Measurements from ENCODE around the gene ZSCAN10.

DNA sequence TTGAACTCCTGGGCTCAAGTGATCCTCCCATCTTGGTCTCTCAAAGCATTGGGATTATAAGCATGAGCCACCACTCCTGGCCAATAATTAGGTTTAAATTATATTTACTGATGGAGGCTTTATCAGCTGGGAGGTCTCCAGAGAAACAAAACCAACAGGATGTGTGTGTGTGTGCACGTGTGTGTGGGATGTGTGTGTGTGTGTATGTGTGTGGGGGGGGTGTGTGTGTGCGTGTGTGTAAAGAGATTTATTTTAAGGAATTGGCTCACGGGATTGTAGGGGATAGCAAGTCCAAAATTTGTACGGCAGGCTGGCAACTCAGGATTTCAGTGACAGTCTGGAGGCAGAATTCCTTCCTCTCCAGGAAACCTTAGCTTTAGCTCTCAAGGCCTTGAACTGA lies 48.1 kb downstream of the ZSCAN10 start:
- TF ChIP-seq, protein P1, sequence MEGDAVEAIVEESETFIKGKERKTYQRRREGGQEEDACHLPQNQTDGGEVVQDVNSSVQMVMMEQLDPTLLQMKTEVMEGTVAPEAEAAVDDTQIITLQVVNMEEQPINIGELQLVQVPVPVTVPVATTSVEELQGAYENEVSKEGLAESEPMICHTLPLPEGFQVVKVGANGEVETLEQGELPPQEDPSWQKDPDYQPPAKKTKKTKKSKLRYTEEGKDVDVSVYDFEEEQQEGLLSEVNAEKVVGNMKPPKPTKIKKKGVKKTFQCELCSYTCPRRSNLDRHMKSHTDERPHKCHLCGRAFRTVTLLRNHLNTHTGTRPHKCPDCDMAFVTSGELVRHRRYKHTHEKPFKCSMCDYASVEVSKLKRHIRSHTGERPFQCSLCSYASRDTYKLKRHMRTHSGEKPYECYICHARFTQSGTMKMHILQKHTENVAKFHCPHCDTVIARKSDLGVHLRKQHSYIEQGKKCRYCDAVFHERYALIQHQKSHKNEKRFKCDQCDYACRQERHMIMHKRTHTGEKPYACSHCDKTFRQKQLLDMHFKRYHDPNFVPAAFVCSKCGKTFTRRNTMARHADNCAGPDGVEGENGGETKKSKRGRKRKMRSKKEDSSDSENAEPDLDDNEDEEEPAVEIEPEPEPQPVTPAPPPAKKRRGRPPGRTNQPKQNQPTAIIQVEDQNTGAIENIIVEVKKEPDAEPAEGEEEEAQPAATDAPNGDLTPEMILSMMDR (conservative IDR thresholded peaks at IDR 0.05 in 1 of 2, IDR thresholded peaks at IDR 0.05 in 1 of 2; ENCODE audit: extremely low read depth in 1 of 2, insufficient read depth in 1 of 2, low read depth in 1 of 2, low read length in 2 of 2), result no peak
- no peak for TF ChIP-seq EZH2 (IDR thresholded peaks at IDR 0.05; ENCODE audit: borderline replicate concordance, low read length)

Data from mammary epithelial cell (primary cell).